Measurements from ENCODE around the gene HAND2.

- no peak for TF ChIP-seq CTCF (IDR thresholded peaks at IDR 0.05; ENCODE audit: insufficient read depth, low read length, poor library complexity, severe bottlenecking)
- no peak for TF ChIP-seq EZH2phosphoT487 (conservative IDR thresholded peaks at IDR 0.05; ENCODE audit: low read length)
Observed at GRCh38 chr4:173539986-173540385, 10.0 kb upstream of the HAND2 start.

Measured in SU-DHL-6 (cell line).